Measurements from ENCODE around the gene FLT3LG. TPM values are rescaled to one million over a fixed set of nuclear protein-coding genes. Genes with fewer than 3 reads are reported as not detected.

FLT3LG gene
- 10 to 100 TPM in 2 of 4 donors, 1 to 10 TPM in 2; 5.5 to 11.5 (median 10.4) TPM for total RNA-seq

GRCh38 chr19:49473868-49474541, at the start of gene FLT3LG:
Gene FLT3LG (plus strand): TSS chr19:49474215. CDS start chr19:49474640, 425 bp downstream.
- peak; percentile 94 for DNase-seq (ENCODE audit: extremely low spot score)
- Histone ChIP-seq H3K27ac (replicated peaks in 1 of 4) (peak within 1 kb of the TSS; percentile 82 to 87 (median 86)), H3K36me3 (peaks cover 0 to 14% (median 2%) of the 10 kb centered on the region in 4 donors), H3K4me3 (peak within 1 kb of the TSS; percentile 62 to 86 (median 73)), H3K9me3 (no peaks in the 10 kb centered on the region), H3K4me1 (peaks cover 30 to 60% (median 47%) of the 10 kb centered on the region in 4 donors), H3K27me3 (no peaks in the 10 kb centered on the region)
- no peak for TF ChIP-seq EP300 (IDR thresholded peaks at IDR 0.05)
- TF ChIP-seq CTCF (IDR thresholded peaks at IDR 0.05) = peak; percentile 99 to 100 (median 99)
- TF ChIP-seq POLR2AphosphoS5 (IDR thresholded peaks at IDR 0.05) = peak; percentile 70 to 79
- no peak for TF ChIP-seq POLR2A (IDR thresholded peaks at IDR 0.05; ENCODE audit: low read depth)
- intact Hi-C loops (cut with DNase I) = no loop called here
- 1% methylated on average over 28 of the region's 33 CpGs for WGBS

GRCh38 chr19:49425178-49425577, 48.8 kb upstream of the FLT3LG start, which contains the start of gene GFY:
Gene GFY (plus strand): TSS chr19:49425388. CDS start chr19:49426431, 1,043 bp downstream.
- TF ChIP-seq CTCF (IDR thresholded peaks at IDR 0.05) = no peak
- no peak for TF ChIP-seq POLR2A (IDR thresholded peaks at IDR 0.05; ENCODE audit: low read depth)
- no peak for TF ChIP-seq POLR2AphosphoS5 (IDR thresholded peaks at IDR 0.05)
- no peak for TF ChIP-seq EP300 (IDR thresholded peaks at IDR 0.05)
- Histone ChIP-seq H3K36me3 (no peaks in the 10 kb centered on the region), H3K27ac (replicated peaks in 1 of 4) (no peak within 1 kb of the TSS), H3K27me3 (peaks cover 10 to 99% (median 89%) of the 10 kb centered on the region in 4 donors), H3K9me3 (no peaks in the 10 kb centered on the region), H3K4me1 (peaks cover 32 to 54% (median 44%) of the 10 kb centered on the region in 4 donors), H3K4me3 (no peak within 1 kb of the TSS)
- intact Hi-C loops (cut with DNase I) = no loop called here
- DNase-seq (ENCODE audit: extremely low spot score) = no peak
- 64% methylated on average over 7 of the region's 7 CpGs for WGBS

- intact Hi-C loops (cut with DNase I) = no loop called here
- no peak for DNase-seq (ENCODE audit: extremely low spot score)
- H3K9me3 ChIP-seq = no peaks in the 10 kb centered on the region
- peaks cover 29 to 49% (median 39%) of the 10 kb centered on the region in 4 donors for H3K4me1 ChIP-seq
- no peak overlapping the region for H3K27ac ChIP-seq (replicated peaks in 1 of 4)
- peaks cover 10 to 100% (median 86%) of the 10 kb centered on the region in 4 donors for H3K27me3 ChIP-seq
- whole genome bisulfite sequencing = 2% methylated on average over 30 of the region's 30 CpGs
- TF ChIP-seq POLR2A (IDR thresholded peaks at IDR 0.05; ENCODE audit: low read depth) (no peak), POLR2AphosphoS5 (IDR thresholded peaks at IDR 0.05) (no peak), EP300 (IDR thresholded peaks at IDR 0.05) (no peak), CTCF (IDR thresholded peaks at IDR 0.05) (no peak)
- H3K36me3 ChIP-seq = no peaks in the 10 kb centered on the region
- H3K4me3 ChIP-seq = no peak overlapping the region
These were observed 48.0 kb upstream of the FLT3LG start for GRCh38 chr19:49425922-49426592.

- Histone ChIP-seq H3K36me3 (no peaks in the 10 kb centered on the region), H3K4me1 (peaks cover 25 to 40% (median 29%) of the 10 kb centered on the region in 4 donors), H3K27ac (replicated peaks in 1 of 4) (no peak overlapping the region), H3K4me3 (no peak overlapping the region), H3K27me3 (peaks cover 10 to 100% (median 86%) of the 10 kb centered on the region in 4 donors), H3K9me3 (no peaks in the 10 kb centered on the region)
- 52% methylated on average over 11 of the region's 12 CpGs for WGBS
- TF ChIP-seq POLR2AphosphoS5 (IDR thresholded peaks at IDR 0.05) (no peak), POLR2A (IDR thresholded peaks at IDR 0.05; ENCODE audit: low read depth) (no peak), EP300 (IDR thresholded peaks at IDR 0.05) (no peak), CTCF (IDR thresholded peaks at IDR 0.05) (no peak)
- intact Hi-C loops (cut with DNase I) = no loop called here
- DNase-seq (ENCODE audit: extremely low spot score) = no peak
These were observed 46.7 kb upstream of the FLT3LG start for GRCh38 chr19:49427339-49427738.

Measured in esophagus muscularis mucosa (tissue), 4 donors.